GM12878 (cell line): Measurements from ENCODE around the gene PUSL1. TPM values are rescaled to one million over a fixed set of nuclear protein-coding genes. Genes with fewer than 3 reads are reported as not detected.

Source experiments
- ATAC-seq: fragments of 200-7000 bp; cut with Tn5 transposase; 3 replicates; pipeline ENCODE4 v1.9.1; 2020; ENCODE audit warnings: mild to moderate bottlenecking, moderate library complexity
- BruUV-seq: library from RNA; stranded (reverse); fragments of 400-500 nt; replicated peaks from 2 replicates; lab custom pipeline; 2021; lab: Mats Ljungman, UMichigan
- CTCF ChIA-PET: fragments of 300-600 bp; sonication (Branson Sonifier 250); formaldehyde crosslinking; extraction: SDS; loops from one replicate; lab custom pipeline; 2021; ENCODE audit warnings: inconsistent platforms; lab: Yijun Ruan, JAX
- POLR2A ChIA-PET: fragments of 350-600 bp; formaldehyde crosslinking; extraction: SDS; loops from one replicate; lab custom pipeline; 2021; ENCODE audit warnings: inconsistent platforms; lab: Charles Lee
- RAD21 ChIA-PET: fragments of 300-600 bp; sonication (Branson Sonifier 250); formaldehyde crosslinking; loops from one replicate; lab custom pipeline; 2023; ENCODE audit warnings: antibody characterized with exemption; ENCODE audit not compliant: unreplicated experiment; lab: Charles Lee
- SMC1A ChIA-PET: fragments of 300-600 bp; sonication (Branson Sonifier 250); formaldehyde crosslinking; loops from one replicate; lab custom pipeline; 2023; ENCODE audit not compliant: unreplicated experiment, uncharacterized antibody; lab: Charles Lee
- DNase-seq: peaks from one replicate; pipeline ENCODE4 v3.0.0-alpha.2; 2011; ENCODE audit warnings: low read depth, low spot score
- FAIRE-seq: peaks from 3 replicates; lab custom pipeline; 2011; peaks lifted over from hg19 to GRCh38; lab: Jason Lieb, UNC
- H2AFZ ChIP-seq: 2 replicates; pipeline ENCODE4 v1.6.0; 2011; ENCODE audit warnings: low read depth, low read length, control low read depth; ENCODE audit not compliant: control insufficient read depth
- H3K27ac ChIP-seq: 2 replicates; pipeline ENCODE4 v1.5.1; 2011; ENCODE audit warnings: control low read depth; ENCODE audit not compliant: control insufficient read depth, insufficient read depth
- H3K27me3 ChIP-seq, 2 experiments: replicated peaks in 1 of 2; 2 replicates each; pipeline versions ENCODE4 v1.6.0 to v1.6.1; 2011; ENCODE audit warnings: low read length in 1 of 2; ENCODE audit not compliant: control insufficient read depth in 2 of 2, insufficient read depth in 2 of 2
- H3K36me3 ChIP-seq, 2 experiments: 2 replicates each; pipeline ENCODE4 v1.5.1; 2011; ENCODE audit warnings: low read length in 1 of 2; ENCODE audit not compliant: control insufficient read depth in 2 of 2, insufficient read depth in 2 of 2
- H3K4me1 ChIP-seq: 2 replicates; pipeline ENCODE4 v1.6.1; 2011; ENCODE audit warnings: mild to moderate bottlenecking, low read length, moderate library complexity, mixed read lengths; ENCODE audit not compliant: control insufficient read depth, insufficient read depth
- H3K4me2 ChIP-seq: 2 replicates; pipeline ENCODE4 v1.6.0; 2011; ENCODE audit warnings: control low read depth; ENCODE audit not compliant: control insufficient read depth, insufficient read depth
- H3K4me3 ChIP-seq: fragments of 200-600 bp; sonication (generic); 2 replicates; pipeline ENCODE4 v1.5.1; 2016
- H3K79me2 ChIP-seq: 2 replicates; pipeline ENCODE4 v1.6.0; 2011; ENCODE audit warnings: low read length; ENCODE audit not compliant: control insufficient read depth, insufficient read depth
- H3K9ac ChIP-seq: 2 replicates; pipeline ENCODE4 v1.8.0; 2011; ENCODE audit warnings: low read length, control low read depth, mixed read lengths; ENCODE audit not compliant: control insufficient read depth, insufficient read depth
- H3K9me3 ChIP-seq: replicated peaks from 3 replicates; pipeline ENCODE4 v1.5.1; 2011; ENCODE audit warnings: mild to moderate bottlenecking, low read length; ENCODE audit not compliant: control insufficient read depth, insufficient read depth
- H4K20me1 ChIP-seq: 2 replicates; pipeline ENCODE4 v1.6.0; 2011; ENCODE audit not compliant: control insufficient read depth, insufficient read depth
- CTCF ChIP-seq, 3 experiments: IDR thresholded peaks in 2 of 3; conservative IDR thresholded peaks in 1 of 3; 2 replicates each; pipeline ENCODE4 v1.5.1; 2011; ENCODE audit warnings: low read depth in 3 of 3, low read length in 3 of 3, mild to moderate bottlenecking in 3 of 3, control low read depth in 2 of 3, moderate library complexity in 2 of 3, inconsistent platforms in 1 of 3, mixed read lengths in 1 of 3; ENCODE audit not compliant: control insufficient read depth in 2 of 3, insufficient read depth in 1 of 3; ENCODE audit errors: extremely low read depth in 1 of 3
- GATAD2B ChIP-seq: fragments of 450-650 bp; conservative IDR thresholded peaks from 2 replicates; pipeline ENCODE4 v1.6.1; 2017; ENCODE audit warnings: low read depth, mild to moderate bottlenecking, moderate library complexity
- HDAC6 ChIP-seq: fragments of 200-600 bp; sonication (generic); IDR thresholded peaks from one replicate; pipeline ENCODE4 v1.8.0; 2017; ENCODE audit warnings: antibody characterized with exemption; ENCODE audit not compliant: unreplicated experiment
- IKZF2 ChIP-seq, 2 experiments: fragments of 450-650 bp; IDR thresholded peaks; 2 replicates each; pipeline ENCODE4 v1.6.1; 2017; ENCODE audit warnings: mild to moderate bottlenecking in 2 of 2, moderate library complexity in 2 of 2
- PAX8 ChIP-seq: fragments of 450-650 bp; IDR thresholded peaks from 2 replicates; pipeline ENCODE4 v1.6.1; 2017; ENCODE audit warnings: mild to moderate bottlenecking, moderate library complexity
- PBX3 ChIP-seq: IDR thresholded peaks from 2 replicates; pipeline ENCODE4 v1.6.1; 2011; ENCODE audit warnings: mild to moderate bottlenecking, low read depth, low read length, moderate library complexity; ENCODE audit not compliant: insufficient replicate concordance
- PRDM15 ChIP-seq: fragments of 450-650 bp; formaldehyde crosslinking; IDR thresholded peaks from 2 replicates; pipeline ENCODE4 v1.4.0; 2020; ENCODE audit warnings: mild to moderate bottlenecking, moderate library complexity
- TCF3 ChIP-seq: IDR thresholded peaks from 2 replicates; pipeline ENCODE4 v1.6.1; 2012; ENCODE audit warnings: low read depth, mild to moderate bottlenecking, low read length, borderline replicate concordance; ENCODE audit not compliant: insufficient read depth
- WGBS: methylation state at CpG from one replicate; pipeline ENCODE4 v1.1.6; 2016; ENCODE audit warnings: low lambda C conversion rate; ENCODE audit not compliant: insufficient replicate concordance, insufficient coverage; ENCODE audit errors: missing lambda C conversion rate; 5-methylcytosine and 5-hydroxymethylcytosine counted together
- in situ Hi-C: fragments of 300-500 bp; cut with MboI; formaldehyde crosslinking; loops from 9 replicates; pipeline ENCODE4 v1.14.3; 2018; ENCODE audit warnings: mixed read lengths
- intact Hi-C: fragments of 100-400 bp; cut with micrococcal nuclease; formaldehyde crosslinking; loops from one replicate; pipeline ENCODE4 v1.14.2; 2022; ENCODE audit not compliant: unreplicated experiment
- polyA plus RNA-seq, 11 experiments: library from polyadenylated mRNA; depleted of rRNA in 4 of 11; unstranded in 6 of 11; stranded (reverse) in 5 of 11; fragments of >200 nt; fragmentation: Nextera tagmentation in 4 of 11; fragmentation: Illumina TruSeq in 1 of 11; extraction: Ambion mirVana in 4 of 11; extraction: Trizol in 1 of 11; gene quantifications; 1 replicate in 1 of 11; 2 replicates in 10 of 11; pipeline versions ENCODE4 v1.2.1 to v1.2.3, GENCODE V29; 2011 to 2016; ENCODE audit warnings: inconsistent platforms in 2 of 11, missing spikeins in 2 of 11, low read depth in 1 of 11
- total RNA-seq, 4 experiments: library from RNA; depleted of rRNA in 3 of 4; stranded (reverse); fragments of >200 nt in 3 of 4; fragmentation: Illumina TruSeq in 1 of 4; extraction: Trizol in 1 of 4; gene quantifications; 2 replicates each; pipeline versions ENCODE4 v1.2.1 to v1.2.3, GENCODE V29; 2013 to 2021
- TF ChIP-seq, protein P1 (sequence below): IDR thresholded peaks from 2 replicates; pipeline ENCODE4 v1.6.1; 2011; ENCODE audit warnings: low read depth, mild to moderate bottlenecking, low read length, moderate library complexity, borderline replicate concordance; ENCODE audit errors: extremely low read depth
- TF ChIP-seq, protein P2 (sequence below): IDR thresholded peaks from 2 replicates; pipeline ENCODE4 v1.6.1; 2012; ENCODE audit warnings: improper control_type of control experiment, low read depth, low read length; ENCODE audit not compliant: insufficient replicate concordance

The PUSL1 gene
- total and polyA plus RNA-seq, 10 of the 15 experiments (the other 5 are each of a cell fraction or from before 2014, with no cell fraction given): 0.16 to 28.4 (median 15.1) TPM

DNA sequence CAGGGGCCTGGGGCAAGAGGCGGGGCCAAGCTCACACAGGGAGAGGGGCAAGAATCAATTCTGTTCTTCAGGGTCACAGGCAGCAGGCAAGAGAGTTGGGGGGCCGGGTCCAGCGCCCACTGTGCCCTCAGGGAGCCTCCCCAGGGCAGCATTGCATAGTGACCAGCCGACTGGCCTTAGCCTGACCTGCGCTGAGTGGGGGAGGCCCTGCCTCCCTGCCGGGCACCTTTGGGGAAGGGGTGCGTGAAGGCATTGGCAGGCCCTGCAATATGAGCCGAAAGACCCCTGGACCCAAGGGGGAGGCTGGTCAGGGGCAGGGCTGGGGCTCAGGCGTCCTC is 16.0 kb upstream of the PUSL1 start:
- no TSS peak for BruUV-seq
- WGBS: 69% methylated on average over 9 of the region's 9 CpGs
- Histone ChIP-seq H3K27me3 (no peaks in the 10 kb centered on the region), H3K79me2 (no peaks in the 10 kb centered on the region), H4K20me1 (no peaks in the 10 kb centered on the region), H3K36me3 (no peaks in the 10 kb centered on the region), H3K4me2 (no peak overlapping the region), H3K4me1 (no peaks in the 10 kb centered on the region), H2AFZ (no peak overlapping the region), H3K27ac (no peak overlapping the region), H3K9me3 (no peaks in the 10 kb centered on the region), H3K4me3 (no peak overlapping the region), H3K9ac (no peak overlapping the region)
- in situ Hi-C loops: no loop called here
- DNase-seq: no peak
- CTCF ChIA-PET: interaction anchor here (0.6 to 2.7 kb wide), 15 partner anchors 11 to 309 kb away, joined by 3 to 57 read pairs (median 3); no protein-coding TSS in a partner anchor
- SMC1A ChIA-PET: interaction anchor here (1.0 to 2.8 kb wide), 5 partner anchors 9 to 170 kb away, joined by 3 to 23 read pairs (median 4); no protein-coding TSS in a partner anchor
- intact Hi-C loops: loop anchor here (2.0 kb wide), 1 partner anchor 308 kb away; no protein-coding TSS in a partner anchor
- no peak for FAIRE-seq
- no peak for ATAC-seq
- POLR2A ChIA-PET: interaction anchor here (1.0 to 1.2 kb wide), 2 partner anchors 42 to 170 kb away, joined by 4 read pairs; no protein-coding TSS in a partner anchor
- RAD21 ChIA-PET: interaction anchor here (0.7 to 3.1 kb wide), 13 partner anchors 42 to 310 kb away, joined by 3 to 63 read pairs (median 4); partner anchors contain the start of genes C1orf159 and TNFRSF18
- TF ChIP-seq HDAC6 (no peak), PBX3 (no peak), IKZF2 (IDR thresholded peaks at IDR 0.05) (no peak), PAX8 (no peak), TCF3 (no peak), GATAD2B (no peak), PRDM15 (CRISPR knock-in tag) (no peak), CTCF (IDR thresholded peaks at IDR 0.05 in 2 of 3, conservative IDR thresholded peaks at IDR 0.05 in 1 of 3; ENCODE audit: control insufficient read depth in 2 of 3, extremely low read depth in 1 of 3, insufficient read depth in 1 of 3, low read depth in 3 of 3, low read length in 3 of 3) (no peak)
- TF ChIP-seq, protein P1, sequence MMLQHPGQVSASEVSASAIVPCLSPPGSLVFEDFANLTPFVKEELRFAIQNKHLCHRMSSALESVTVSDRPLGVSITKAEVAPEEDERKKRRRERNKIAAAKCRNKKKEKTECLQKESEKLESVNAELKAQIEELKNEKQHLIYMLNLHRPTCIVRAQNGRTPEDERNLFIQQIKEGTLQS: no peak
- TF ChIP-seq, protein P2, sequence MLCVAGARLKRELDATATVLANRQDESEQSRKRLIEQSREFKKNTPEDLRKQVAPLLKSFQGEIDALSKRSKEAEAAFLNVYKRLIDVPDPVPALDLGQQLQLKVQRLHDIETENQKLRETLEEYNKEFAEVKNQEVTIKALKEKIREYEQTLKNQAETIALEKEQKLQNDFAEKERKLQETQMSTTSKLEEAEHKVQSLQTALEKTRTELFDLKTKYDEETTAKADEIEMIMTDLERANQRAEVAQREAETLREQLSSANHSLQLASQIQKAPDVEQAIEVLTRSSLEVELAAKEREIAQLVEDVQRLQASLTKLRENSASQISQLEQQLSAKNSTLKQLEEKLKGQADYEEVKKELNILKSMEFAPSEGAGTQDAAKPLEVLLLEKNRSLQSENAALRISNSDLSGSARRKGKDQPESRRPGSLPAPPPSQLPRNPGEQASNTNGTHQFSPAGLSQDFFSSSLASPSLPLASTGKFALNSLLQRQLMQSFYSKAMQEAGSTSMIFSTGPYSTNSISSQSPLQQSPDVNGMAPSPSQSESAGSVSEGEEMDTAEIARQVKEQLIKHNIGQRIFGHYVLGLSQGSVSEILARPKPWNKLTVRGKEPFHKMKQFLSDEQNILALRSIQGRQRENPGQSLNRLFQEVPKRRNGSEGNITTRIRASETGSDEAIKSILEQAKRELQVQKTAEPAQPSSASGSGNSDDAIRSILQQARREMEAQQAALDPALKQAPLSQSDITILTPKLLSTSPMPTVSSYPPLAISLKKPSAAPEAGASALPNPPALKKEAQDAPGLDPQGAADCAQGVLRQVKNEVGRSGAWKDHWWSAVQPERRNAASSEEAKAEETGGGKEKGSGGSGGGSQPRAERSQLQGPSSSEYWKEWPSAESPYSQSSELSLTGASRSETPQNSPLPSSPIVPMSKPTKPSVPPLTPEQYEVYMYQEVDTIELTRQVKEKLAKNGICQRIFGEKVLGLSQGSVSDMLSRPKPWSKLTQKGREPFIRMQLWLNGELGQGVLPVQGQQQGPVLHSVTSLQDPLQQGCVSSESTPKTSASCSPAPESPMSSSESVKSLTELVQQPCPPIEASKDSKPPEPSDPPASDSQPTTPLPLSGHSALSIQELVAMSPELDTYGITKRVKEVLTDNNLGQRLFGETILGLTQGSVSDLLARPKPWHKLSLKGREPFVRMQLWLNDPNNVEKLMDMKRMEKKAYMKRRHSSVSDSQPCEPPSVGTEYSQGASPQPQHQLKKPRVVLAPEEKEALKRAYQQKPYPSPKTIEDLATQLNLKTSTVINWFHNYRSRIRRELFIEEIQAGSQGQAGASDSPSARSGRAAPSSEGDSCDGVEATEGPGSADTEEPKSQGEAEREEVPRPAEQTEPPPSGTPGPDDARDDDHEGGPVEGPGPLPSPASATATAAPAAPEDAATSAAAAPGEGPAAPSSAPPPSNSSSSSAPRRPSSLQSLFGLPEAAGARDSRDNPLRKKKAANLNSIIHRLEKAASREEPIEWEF: no peak
